Endothelial cell (in vitro differentiated cells): ENCODE data around the gene SLC30A2. TPM values are rescaled to one million over a fixed set of nuclear protein-coding genes. Genes with fewer than 3 reads are reported as not detected.

Experiments
- DNase-seq: peaks from one replicate; pipeline ENCODE4 v3.0.0; 2021; ENCODE audit warnings: low spot score
- H3K27ac Mint-ChIP-seq: one replicate; pipeline ENCODE4 v1.8.0; 2021; ENCODE audit warnings: mixed read lengths, inconsistent platforms; ENCODE audit not compliant: unreplicated experiment
- H3K27me3 Mint-ChIP-seq: one replicate; pipeline ENCODE4 v1.8.0; 2021; ENCODE audit warnings: mild to moderate bottlenecking, moderate library complexity, mixed read lengths, inconsistent platforms; ENCODE audit not compliant: unreplicated experiment
- H3K36me3 Mint-ChIP-seq: one replicate; pipeline ENCODE4 v1.8.0; 2021; ENCODE audit warnings: mild to moderate bottlenecking, low read depth, mixed read lengths, inconsistent platforms; ENCODE audit not compliant: unreplicated experiment
- H3K4me1 Mint-ChIP-seq: one replicate; pipeline ENCODE4 v1.8.0; 2021; ENCODE audit warnings: mild to moderate bottlenecking, mixed read lengths, inconsistent platforms; ENCODE audit not compliant: unreplicated experiment
- H3K4me3 Mint-ChIP-seq: one replicate; pipeline ENCODE4 v1.8.0; 2021; ENCODE audit warnings: mild to moderate bottlenecking, mixed read lengths, inconsistent platforms; ENCODE audit not compliant: unreplicated experiment
- H3K9me3 Mint-ChIP-seq: one replicate; pipeline ENCODE4 v1.8.0; 2021; ENCODE audit warnings: mixed read lengths, inconsistent platforms; ENCODE audit not compliant: unreplicated experiment
- CTCF ChIP-seq: fragments of 200-600 bp; sonication (generic); IDR thresholded peaks from one replicate; pipeline ENCODE4 v1.5.0; 2021; ENCODE audit warnings: antibody characterized with exemption; ENCODE audit not compliant: unreplicated experiment
- total RNA-seq: library from RNA; stranded (reverse); fragmentation: NEBNext Ultra II Directional; extraction: Animal tissue kit (Norgen Biotek cat#: 25700); gene quantifications from one replicate; pipeline ENCODE4 v1.2.1, GENCODE V29; 2021; ENCODE audit not compliant: unreplicated experiment

The SLC30A2 gene
- total RNA-seq, 1 donor from 2014 or later, result not detected

DNA sequence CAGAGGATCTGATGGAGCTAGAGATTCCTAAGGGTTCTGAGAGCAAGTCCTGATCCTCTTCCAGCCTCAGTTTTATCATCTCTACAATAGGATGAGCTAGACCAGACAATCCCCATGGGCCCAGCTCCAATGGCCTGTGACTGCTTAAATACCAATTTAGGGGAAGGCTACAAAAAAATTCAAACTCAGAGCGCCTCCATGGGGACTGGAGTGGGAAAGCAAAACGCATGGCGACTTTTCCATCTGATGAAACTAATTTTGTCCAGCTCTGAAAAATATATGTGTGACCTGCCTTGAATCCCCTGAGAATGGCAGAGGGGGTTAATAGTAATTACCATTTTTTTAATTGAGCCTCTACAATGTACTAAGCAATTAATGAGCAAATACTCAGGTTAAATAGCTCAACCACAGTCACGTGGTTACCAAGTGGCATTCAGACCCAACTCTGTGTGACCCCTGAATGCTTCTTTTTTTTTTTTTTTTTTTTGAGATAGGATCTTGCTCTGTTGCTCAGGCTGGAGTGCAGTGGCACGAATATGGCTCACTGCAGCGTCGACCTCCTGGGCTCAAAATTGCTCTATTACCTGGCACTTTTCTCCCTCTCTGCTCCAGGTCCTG, 15.9 kb downstream of the SLC30A2 start:
- peaks cover 17% of the 10 kb centered on the region for H3K27me3 Mint-ChIP-seq
- no peak for DNase-seq
- no peaks in the 10 kb centered on the region for H3K9me3 Mint-ChIP-seq
- no peak overlapping the region for H3K27ac Mint-ChIP-seq
- H3K36me3 Mint-ChIP-seq, result no peaks in the 10 kb centered on the region
- TF ChIP-seq CTCF, result no peak
- H3K4me3 Mint-ChIP-seq, result no peak overlapping the region
- no peaks in the 10 kb centered on the region for H3K4me1 Mint-ChIP-seq

- Mint-ChIP-seq H3K9me3 (no peaks in the 10 kb centered on the region), H3K36me3 (no peaks in the 10 kb centered on the region), H3K4me1 (no peaks in the 10 kb centered on the region), H3K4me3 (no peak overlapping the region), H3K27ac (no peak overlapping the region), H3K27me3 (peaks cover 14% of the 10 kb centered on the region)
- no peak for TF ChIP-seq CTCF
- no peak for DNase-seq
Measured at GRCh38 chr1:26029054-26029863, 16.7 kb downstream of the SLC30A2 start.

DNA sequence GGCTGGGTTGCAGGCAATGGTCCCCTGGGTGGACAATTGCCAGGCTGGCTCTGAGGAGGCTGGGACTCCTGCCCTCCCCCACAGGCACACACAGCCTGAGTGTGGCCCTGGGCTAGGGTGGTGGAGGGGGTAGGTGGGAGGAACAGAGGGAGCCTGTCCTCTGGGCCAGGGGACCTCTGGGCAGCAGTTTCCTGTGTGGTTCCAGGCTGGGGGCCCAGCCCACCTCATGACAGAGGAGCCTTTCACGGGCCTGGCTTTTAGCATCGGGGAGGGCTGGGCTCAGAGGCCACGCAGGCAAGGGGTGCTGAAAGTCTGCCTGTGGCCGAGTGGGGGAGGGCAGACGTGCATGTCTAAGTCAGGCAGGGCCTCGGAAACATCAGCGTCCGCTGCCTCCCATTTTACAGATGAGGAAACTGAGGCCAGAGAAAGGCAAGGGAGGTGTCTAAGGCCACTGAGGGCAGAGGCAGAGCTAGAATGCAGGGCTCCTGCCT, 17.4 kb downstream of the SLC30A2 start:
- H3K27ac Mint-ChIP-seq, result no peak overlapping the region
- H3K9me3 Mint-ChIP-seq, result no peaks in the 10 kb centered on the region
- no peaks in the 10 kb centered on the region for H3K36me3 Mint-ChIP-seq
- no peak for TF ChIP-seq CTCF
- H3K4me3 Mint-ChIP-seq, result no peak overlapping the region
- no peak for DNase-seq
- peaks cover 11% of the 10 kb centered on the region for H3K27me3 Mint-ChIP-seq
- no peaks in the 10 kb centered on the region for H3K4me1 Mint-ChIP-seq

- no peaks in the 10 kb centered on the region for H3K4me1 Mint-ChIP-seq
- H3K9me3 Mint-ChIP-seq, result no peaks in the 10 kb centered on the region
Measured at GRCh38 chr1:26027716-26028489, 18.0 kb downstream of the SLC30A2 start.

More at GRCh38 chr1:26027716-26028489, 18.0 kb downstream of the SLC30A2 start:
- H3K36me3 Mint-ChIP-seq, result no peaks in the 10 kb centered on the region
- H3K27me3 Mint-ChIP-seq, result peaks cover 10% of the 10 kb centered on the region
- no peak overlapping the region for H3K27ac Mint-ChIP-seq
- no peak overlapping the region for H3K4me3 Mint-ChIP-seq
- DNase-seq, result no peak
- no peak for TF ChIP-seq CTCF
